Measurements from ENCODE around the gene KLHL6.

DNA sequence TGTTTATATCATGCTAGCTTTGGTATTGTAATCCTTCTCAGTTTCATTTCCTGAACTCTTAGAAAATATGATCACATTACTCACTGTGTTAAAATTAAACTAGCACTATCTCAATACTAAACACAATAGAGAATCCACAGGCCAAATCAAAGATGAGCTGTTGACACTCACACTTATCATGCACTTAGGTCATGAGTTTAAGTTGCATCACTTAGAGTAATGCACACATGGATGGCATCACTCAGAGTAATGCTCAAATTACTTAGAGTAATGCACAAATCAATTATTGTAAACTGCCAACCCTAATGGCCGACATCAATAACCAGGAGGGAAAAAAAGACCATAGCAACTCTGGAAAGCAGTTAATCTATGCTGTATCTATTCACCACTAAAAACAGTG, 87.1 kb downstream of the KLHL6 start:
- TF ChIP-seq GATA2 (IDR thresholded peaks at IDR 0.05; ENCODE audit: low read depth, low read length) (no peak), GATA3 (IDR thresholded peaks at IDR 0.05; ENCODE audit: low read depth, low read length) (no peak)

Measured in SH-SY5Y (cell line).